HG03135 (cell line): Measurements from ENCODE around the gene TNS2.

Experiments
- ATAC-seq: cut with Tn5 transposase; IDR thresholded peaks from one replicate; pipeline ENCODE4 v1.9.1; 2021; ENCODE audit warnings: mild to moderate bottlenecking, moderate library complexity; ENCODE audit not compliant: unreplicated experiment

Gene TNS2

DNA sequence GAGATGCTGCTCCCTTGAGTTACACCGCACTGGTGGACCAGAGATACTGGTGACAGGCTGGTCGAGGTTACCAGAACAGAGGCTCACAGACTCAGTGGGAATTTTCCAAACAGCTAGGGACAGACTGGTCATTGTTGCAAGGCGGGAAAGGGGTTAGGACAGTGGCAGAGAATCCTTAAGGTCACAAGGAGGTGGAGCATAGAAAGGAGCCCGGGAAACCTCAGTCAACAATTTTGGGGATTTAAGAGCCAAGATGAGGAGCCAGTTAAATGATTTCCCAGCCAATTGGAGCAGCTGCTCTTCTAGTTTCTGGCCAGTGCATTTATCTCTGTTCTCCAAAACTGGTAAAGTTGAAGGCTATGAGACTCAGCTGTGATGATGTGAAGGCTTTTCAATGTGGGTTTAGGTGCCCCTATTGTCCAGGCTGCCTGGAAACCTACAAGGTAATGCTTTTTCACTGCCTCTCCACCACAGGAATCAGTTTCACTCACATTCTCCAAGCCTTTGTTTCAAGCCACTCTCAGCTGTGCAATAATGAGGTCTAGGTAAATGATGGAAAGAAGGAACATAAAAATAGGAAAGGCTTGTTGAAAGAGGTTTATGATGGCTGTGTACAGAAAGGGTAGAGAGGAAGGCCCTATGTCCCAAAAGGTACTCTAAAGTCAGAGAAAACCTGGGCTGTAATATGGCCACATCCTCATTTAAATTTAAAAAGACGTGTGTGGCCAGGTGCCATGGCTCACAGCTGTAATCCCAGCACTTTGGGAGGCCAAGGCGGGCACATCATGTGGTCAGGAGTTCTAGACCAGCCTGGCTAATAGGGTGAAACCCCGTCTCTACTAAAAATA lies 7.0 kb upstream of the TNS2 start:
- ATAC-seq, result no peak

DNA sequence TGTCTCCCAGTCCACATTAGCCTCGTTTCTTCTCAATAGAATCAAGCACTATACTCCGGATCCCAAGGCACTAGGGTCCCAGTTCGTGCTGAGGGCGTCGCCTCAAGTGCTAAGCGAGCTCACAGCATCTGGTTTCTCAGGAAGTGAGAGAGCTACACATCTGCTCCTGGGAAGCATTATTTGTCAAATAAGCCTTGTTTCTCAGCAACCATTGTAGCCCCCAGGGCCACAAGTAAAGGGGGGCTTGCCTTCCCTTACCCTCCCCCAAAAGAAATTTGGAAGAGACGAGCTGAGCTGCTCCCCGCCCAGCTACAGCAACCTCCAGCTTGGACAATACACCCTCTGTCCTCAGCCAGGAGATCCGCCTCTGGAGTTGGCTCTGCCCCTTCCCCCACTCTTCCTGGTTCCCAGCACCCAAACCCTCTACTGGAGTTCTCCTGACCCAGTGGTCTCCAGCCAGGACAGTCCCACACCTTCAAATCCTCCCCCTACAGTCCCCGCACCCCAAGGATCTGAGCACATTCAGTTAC lies 5.7 kb upstream of the TNS2 start:
- ATAC-seq, result no peak

DNA sequence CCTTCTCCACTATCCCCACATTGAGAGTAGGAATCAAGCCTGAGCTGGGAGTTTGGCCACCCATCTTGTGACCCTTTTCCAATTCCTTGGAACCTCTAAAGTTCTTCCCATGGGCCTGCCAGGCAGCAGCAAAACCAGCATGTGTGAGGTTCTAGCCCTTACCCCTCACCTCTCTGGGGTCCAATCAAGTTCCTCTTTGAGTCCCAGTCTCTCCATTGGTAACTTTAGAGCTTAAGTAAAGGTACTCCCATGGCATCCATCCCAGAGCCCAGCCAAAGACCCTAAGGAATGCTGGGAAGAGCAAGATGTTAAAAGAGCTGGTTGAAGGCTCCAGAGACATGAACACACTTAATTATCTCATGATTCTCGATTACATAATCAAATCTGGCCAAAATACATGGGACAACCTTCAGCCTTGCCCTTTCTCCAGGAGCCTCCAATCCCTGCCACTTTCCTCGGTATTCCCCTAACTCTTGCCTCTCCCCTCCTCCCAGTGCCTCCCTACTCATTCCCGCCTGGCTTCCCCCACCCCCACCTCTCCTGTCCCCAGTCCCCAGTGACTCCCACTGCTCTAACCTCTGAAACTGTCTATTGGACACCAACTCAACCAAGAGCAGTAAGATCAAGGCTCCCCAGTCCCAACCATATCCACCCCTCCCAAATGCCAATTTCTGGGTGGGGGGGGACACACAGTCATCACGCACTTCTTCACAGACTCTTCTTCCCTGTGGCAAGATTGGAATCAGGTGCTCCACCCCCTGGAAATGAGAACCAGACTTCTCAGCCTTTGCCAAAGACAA lies 4.8 kb upstream of the TNS2 start:
- ATAC-seq, result no peak

DNA sequence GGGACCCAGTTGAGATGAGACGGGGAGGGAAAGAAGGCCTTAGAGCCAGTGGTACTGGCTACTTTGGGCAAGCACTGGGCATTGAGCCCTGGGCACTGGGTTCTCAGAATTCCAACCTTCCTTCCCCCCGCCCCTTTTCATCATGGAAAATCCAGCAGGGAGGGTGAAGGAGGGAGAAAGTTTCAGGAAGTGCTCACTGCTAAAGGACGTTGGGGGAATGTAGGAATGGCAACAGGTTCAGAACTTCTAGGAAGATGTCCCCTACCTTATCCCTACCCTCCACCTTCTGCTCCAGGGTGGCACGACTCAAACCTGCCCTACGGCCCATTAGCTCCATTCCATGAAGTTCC lies 4.2 kb upstream of the TNS2 start:
- ATAC-seq, result no peak

DNA sequence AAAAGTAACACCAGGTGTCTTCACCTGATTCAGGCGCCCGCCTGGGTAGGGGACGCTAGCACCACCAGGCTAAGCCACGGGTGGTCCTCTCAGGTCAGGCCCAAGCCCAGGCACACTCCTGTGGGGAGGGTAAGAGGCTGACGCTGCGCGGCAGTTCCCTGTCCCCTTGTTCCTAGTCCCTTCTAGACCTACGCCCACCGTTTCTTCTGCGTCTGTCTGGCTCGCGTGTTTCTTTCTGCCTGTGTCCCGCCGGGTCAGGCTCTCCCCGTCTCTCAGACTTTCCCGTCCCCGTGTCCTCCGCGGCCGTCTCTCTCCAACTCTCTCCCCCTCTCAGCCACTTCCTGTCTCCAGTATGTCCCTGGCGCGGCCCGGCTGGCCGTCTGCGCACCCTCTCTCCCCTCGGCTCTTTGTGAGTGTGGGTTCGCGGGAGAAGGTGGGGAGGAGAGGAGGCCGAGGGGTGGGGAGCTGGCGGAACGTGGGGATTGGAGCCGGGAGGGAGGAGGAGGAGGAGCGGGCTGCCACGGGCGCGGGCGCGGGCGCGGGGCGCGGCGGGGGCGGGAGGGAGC lies 3.1 kb upstream of the TNS2 start:
- peak; percentile 27 for ATAC-seq

DNA sequence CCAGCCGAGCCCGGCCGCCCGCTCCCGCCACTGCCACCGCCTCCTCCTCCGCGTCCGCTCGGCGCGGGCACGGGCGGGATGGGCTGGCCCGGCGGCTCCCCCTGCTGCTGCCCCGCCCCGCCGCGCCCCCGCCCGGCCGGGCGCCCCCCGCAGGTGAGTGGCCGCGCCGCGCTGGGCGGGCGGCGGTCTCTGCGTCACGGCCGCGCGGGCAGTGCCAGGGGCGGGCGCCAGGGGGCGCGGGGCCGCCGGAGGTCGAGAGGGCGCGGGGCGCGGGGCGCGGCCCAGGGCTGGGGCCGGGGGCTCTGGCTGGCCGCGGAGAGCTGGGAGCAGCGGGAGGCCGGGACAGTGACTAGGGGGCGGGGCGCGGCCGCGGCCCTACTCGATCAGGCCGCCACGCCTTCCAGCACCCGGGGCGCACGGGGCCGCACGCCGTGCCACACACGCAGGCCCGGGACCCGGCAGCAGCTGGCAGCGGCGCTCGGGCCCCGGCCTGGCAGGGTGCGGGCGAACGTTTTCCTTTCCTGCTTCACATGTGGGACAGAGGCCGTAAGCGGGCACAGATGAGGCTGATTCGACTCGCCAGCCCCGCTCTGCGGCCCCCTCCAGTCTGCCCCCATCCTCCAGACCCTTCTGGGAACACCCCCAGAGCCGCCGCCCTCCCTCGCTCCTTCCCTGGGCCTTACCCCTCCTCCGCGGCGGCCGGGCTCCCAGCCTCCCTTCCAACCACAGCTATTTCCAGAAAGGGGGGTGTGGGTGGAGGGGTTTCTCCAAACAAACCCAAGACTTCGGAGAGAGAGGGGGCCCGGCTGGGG lies 2.4 kb upstream of the TNS2 start:
- peak; percentile 63 for ATAC-seq

DNA sequence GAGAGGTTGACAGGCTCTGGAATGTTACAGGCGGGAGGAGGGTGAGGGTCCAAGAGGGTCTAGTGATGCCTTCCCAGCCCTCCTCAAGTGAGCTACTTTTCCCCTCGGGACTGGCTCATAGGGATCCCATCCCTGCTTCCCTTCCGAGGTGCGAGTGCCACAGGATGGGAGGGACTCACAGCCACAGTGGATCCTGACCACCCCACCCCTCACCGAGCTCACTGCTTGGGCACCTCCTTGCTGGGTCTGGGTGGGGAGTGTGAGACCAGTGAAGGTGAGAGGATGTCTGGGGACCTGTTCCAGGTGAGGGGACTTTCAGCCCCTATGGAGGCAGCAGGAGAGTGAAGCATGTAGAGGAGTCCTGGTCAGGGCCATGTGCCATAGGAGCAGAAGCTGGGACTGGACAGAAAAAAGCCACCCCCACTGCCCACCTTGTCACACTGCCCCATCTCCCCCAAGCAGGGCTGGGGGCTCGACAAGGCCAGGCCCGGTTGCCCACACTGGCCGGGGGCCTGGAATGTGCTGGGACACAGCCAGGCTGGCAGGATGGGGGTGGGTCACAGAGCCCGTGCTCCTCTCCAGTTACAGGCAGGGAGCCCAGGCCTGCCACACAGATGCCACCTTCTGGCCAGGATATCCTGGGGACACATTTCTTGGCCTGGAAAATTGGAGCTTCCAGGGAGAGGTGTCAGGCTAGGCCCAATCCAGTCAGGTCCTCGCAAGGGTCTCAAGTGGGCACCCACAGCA lies 1.7 kb upstream of the TNS2 start:
- no peak for ATAC-seq

DNA sequence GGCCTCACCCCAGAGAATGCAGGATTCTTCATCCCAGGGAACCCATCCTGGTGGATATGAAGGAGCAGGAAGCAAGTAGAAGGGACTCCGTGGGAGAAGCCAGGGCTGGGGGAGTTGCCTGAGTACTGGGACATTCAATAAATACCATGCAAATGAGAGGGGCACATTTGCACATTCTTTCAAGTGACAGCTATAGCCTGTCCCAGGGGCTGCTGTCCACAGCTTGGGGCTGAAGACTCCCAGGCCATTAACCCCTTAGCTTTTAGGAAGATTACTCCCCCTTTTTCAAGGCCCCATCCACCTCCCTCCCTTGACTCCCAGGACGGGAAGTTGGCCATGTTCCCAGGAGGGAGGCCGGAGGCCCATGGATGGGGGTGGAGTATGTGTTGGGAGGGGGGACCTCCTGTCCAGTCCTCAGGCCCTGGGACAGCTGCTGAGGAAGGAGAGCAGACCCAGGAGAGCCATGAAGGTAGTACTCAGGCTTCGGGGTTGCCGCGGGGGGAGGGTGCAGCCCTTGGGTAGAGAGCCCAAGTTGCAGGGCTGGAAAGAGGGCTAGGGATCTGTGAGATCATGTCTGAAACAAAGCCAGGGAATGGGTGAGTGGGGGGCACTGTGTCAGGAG lies 974 bp upstream of the TNS2 start:
- no peak for ATAC-seq

DNA sequence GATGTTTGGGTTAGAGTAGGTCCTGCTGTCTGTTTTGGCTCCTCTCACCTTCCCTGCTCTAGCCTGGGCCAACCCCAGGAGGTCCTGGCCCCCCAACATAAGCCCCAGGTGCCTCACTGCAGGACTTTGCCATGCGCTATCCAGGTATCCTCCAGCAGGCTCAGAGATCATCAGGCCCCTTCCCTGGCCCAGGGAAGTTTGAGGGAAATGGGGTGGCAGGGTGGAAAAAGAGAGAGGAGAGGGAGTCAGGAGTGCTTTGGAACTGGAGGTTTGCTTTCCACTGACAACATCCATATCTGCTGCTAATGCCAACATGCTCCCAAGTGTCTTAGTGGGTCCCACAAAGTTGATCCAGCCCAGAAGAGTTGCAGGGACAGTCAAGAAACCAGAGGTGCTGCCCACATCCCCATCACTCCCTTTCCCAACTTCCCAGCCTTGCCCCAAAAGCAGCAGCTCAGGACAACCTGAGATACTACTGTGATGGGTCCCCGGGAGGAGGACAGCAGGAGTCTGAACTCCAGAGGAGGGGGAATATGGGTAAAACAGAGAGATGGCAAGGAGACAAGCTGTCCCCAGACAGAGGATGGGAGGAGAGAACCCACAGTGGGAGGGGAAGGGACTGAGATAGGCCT lies 677 bp downstream of the TNS2 start:
- ATAC-seq, result no peak

DNA sequence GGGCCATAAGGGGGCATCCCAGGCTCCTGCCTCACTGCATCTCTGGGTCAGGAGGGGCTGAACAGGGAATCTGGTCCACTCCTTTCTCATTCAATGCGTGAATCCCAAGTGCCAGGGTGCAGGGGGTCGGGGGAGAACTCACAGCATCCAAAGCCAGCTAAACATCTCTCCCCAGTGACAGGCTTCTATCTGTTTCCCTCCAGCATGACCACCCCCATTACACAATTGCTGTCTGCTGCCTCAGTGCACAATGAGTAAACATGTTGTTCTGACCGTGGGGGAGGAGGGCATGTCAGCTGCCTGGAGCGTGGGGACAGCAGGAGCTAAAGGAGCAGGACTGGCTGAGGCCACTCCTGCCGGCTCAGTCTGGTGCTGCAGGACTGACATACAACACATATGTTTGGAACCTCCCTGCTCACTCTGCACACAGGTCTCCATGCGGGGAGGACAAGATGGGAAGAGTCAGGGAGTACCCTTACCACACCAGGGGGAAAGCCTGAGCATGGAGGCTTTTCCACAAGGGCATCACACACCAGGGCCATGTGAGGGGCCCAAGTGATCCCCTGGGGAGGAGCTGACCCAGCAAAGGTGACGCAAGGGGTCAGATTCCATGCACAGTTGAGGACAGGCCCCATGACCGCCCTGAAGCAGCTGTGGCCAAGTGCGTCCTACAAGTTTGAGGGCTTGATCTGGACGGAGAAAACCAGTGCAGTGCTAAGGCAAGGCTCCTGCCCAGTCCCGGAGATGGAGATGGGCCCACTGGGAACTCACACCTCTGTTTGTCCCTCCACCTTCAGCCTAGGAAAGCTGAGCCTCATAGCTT lies 1.4 kb downstream of the TNS2 start:
- no peak for ATAC-seq

DNA sequence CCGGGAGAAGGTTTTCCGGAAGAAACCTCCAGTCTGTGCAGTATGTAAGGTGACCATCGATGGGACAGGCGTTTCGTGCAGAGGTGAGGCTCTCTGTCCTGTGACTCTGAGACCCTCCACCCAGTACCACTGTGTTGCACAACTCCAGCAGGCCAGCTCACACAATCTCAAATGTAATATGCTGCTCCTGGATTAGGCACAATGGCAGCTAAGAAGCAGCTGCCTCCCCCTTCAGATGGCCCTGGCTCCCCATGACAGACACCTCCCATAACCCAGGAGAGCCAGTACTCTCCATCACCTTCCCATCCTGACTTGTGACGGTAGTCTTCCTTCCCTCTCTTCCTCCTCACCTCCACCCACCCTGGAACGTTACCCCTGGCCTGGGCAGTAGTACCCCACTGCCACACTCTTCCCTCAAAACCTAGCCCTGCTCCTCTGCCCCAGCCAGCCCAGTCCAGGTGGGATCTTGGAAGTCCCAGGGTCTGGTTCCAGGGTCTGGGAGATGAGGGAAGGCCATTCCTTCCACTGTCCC lies 2.1 kb downstream of the TNS2 start:
- ATAC-seq, result no peak

DNA sequence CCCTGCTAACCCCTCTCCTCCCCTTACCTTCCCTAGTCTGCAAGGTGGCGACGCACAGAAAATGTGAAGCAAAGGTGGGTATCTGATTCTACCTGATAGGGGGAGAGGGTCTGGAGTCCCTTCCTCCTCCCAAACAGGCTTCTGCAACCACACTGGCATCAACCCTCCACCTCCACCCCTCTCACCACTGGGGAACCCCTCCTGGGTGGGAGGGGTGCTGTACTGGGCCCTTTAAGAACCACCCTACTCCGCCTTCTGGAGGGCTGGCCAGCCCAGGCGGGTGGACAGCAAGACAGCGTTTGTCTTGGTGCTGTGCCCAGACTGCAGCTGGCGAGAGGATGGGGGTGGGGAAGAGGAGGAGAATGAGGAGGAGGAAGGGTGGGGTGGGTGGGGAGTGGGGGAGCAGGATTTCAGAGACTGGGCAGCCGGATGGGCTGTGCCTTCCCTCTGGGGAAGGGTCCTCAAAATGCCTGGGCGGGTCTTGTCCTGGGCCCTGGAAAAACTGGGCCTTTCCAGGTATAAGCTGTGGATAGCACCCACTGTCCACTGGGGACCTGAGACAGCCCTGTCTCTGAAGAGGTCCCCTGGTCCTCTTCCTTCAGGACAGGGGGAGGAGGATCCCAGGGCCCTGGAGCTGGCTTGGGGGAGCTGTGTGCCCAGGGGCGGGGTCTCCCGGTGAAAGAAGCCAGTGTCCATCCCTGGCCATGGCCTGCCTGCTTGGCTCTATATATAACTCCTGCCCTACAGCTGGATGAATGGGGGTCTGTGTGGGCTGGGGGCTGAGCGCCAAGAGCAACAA lies 2.8 kb downstream of the TNS2 start:
- ATAC-seq, result no peak

DNA sequence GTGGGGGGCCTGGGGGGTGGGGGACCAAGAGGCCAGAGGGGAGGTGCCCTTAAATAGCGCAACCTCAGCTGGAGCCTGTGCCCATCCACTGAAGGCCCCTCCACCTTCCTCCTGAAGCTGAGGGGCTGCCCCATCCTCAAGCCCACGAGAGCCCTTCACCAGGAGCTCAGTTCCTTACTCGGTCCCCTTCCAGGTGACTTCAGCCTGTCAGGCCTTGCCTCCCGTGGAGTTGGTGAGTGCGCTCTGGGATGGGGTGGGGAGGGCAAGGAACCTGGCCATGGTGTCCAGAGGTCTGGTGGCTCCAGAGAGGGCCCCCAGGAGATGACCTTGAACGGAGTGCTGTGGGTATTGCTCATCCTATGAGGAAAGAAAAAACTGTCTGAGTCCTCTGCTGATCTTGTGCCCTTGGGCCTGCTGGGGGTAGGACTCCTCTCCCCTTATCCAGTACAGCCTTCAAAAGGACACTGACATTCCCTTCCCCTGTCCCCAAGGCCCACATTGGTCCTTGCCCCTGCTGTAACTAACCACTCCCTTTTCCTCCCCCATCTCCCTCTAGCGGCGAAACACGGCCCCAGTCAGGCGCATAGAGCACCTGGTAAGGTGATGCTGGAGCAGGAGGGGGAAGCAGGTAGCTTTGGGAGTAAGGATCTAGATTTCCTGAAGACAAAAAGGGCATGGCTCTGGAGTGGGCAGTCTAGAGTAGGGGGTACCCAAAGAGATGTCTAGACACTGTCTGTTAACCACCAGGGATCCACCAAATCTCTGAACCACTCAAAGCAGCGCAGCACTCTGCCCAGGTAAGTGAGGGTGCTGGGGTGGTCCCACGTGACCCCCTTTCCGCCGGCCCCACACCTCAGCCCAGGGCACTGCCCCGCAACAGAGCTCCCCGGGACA lies 3.6 kb downstream of the TNS2 start:
- ATAC-seq, result peak; percentile 10

DNA sequence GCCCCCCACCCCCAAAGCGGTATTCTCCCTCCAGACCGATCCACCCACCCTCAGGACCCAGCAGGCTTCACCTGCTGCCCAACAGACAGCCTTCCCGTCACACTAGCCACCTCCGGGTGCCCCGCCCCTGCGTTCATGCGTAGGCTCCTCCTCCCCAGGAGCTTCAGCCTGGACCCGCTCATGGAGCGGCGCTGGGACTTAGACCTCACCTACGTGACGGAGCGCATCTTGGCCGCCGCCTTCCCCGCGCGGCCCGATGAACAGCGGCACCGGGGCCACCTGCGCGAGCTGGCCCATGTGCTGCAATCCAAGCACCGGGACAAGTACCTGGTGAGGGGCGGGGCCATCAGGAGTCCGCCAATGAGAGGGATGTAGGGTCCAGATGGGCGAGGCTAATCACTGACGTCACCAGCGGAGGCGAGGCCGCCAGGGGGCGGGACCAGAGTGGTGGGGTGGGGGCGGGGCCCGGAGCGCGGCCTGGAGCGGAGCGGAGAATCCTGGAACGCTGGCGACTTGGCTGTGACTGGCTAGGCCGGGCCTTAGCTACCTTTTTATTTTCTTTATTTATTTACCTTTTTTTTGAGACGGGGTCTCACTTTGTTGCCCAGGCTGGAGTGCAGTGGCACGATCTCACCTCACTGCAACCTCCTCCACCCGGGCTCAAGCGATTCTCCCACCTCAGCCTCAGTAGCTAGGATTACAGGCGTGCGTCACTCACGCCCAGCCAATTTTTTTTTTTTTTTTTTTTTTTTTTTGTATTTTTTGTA lies 4.4 kb downstream of the TNS2 start:
- peak; percentile 82 for ATAC-seq

DNA sequence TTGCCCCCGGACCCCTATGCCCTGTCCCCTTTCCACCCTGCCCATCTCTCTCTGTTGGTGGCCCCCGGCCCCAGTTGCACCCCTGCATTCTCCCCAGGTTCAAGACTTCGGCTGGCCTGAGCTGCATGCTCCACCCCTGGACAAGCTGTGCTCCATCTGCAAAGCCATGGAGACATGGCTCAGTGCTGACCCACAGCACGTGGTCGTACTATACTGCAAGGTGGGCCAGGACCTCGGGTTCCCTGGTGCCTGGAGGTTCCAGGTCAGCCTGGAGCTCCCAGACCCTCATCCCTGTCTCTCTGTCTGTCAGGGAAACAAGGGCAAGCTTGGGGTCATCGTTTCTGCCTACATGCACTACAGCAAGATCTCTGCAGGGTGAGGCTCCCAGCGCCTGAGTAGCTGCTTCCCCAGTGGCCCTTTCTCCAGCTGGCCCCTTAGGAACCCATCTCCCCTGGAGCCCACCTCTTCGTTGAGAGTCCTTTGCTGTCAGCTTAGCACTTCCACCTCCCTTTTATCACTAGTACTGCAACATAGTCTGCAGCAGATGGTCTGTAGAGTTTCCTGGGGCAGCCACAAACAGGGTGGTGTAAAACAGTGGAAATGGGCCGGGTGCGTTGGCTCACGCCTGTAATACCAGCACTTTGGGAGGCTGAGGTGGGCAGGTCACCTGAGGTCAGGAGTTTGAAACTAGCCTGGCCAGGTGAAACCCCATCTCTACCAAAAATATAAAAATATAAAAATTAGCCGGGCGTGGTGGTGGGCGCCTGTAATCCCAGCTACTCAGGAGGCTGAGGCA lies 5.8 kb downstream of the TNS2 start:
- ATAC-seq, result no peak
